ENCODE data around the gene RNASEH2C.

- no peak for TF ChIP-seq CTCF (IDR thresholded peaks at IDR 0.05)
- TF ChIP-seq POLR2A (IDR thresholded peaks at IDR 0.05) = no peak
These were observed 34.6 kb downstream of the RNASEH2C start for GRCh38 chr11:65685981-65686380.

Data from suprapubic skin (tissue), 3 donors.